Natural killer cell (primary cell): Measurements from ENCODE around the gene NFASC. TPM values are rescaled to one million over a fixed set of nuclear protein-coding genes. Genes with fewer than 3 reads are reported as not detected.

Experiments used
- ATAC-seq, 3 donors: fragments of 150-1000 bp in 2 of 3; fragments of 200-7000 bp in 1 of 3; cut with Tn5 transposase; 1 replicate in 1 of 3; 2 replicates in 2 of 3; pipeline ENCODE4 v1.10.0; 2021; ENCODE audit warnings: mild to moderate bottlenecking in 2 of 3, moderate library complexity in 2 of 3
- DNase-seq, 2 donors: peaks; one replicate each; pipeline versions ENCODE4 v3.0.0 to v3.0.0-alpha.2; 2013 to 2021; ENCODE audit warnings: mixed read lengths in 1 of 2
- H3K27ac ChIP-seq: one replicate; pipeline ENCODE4 v1.5.1; 2013; ENCODE audit warnings: mild to moderate bottlenecking, low read length
- H3K27me3 ChIP-seq: one replicate; pipeline ENCODE4 v1.6.1; 2013; ENCODE audit warnings: low read length; ENCODE audit not compliant: control insufficient read depth, insufficient read depth
- H3K36me3 ChIP-seq: one replicate; pipeline ENCODE4 v1.6.1; 2013; ENCODE audit warnings: low read length; ENCODE audit not compliant: control insufficient read depth, insufficient read depth
- H3K4me1 ChIP-seq: one replicate; pipeline ENCODE4 v1.6.1; 2013; ENCODE audit warnings: low read length; ENCODE audit not compliant: control insufficient read depth, insufficient read depth
- H3K4me3 ChIP-seq: one replicate; pipeline ENCODE4 v1.5.1; 2013; ENCODE audit warnings: low read length
- H3K9me3 ChIP-seq: one replicate; pipeline ENCODE4 v1.6.1; 2013; ENCODE audit warnings: low read length; ENCODE audit not compliant: control insufficient read depth, insufficient read depth
- H3K27ac Mint-ChIP-seq, 2 donors: one replicate each; pipeline ENCODE4 v1.8.0; 2022; ENCODE audit warnings: mild to moderate bottlenecking in 2 of 2, mixed read lengths in 2 of 2, moderate library complexity in 1 of 2
- H3K27me3 Mint-ChIP-seq, 2 donors: one replicate each; pipeline ENCODE4 v1.8.0; 2022; ENCODE audit warnings: low read depth in 2 of 2, mixed read lengths in 2 of 2
- H3K36me3 Mint-ChIP-seq: one replicate; pipeline ENCODE4 v1.8.0; 2022; ENCODE audit warnings: mixed read lengths
- H3K4me1 Mint-ChIP-seq, 2 donors: one replicate each; pipeline ENCODE4 v1.8.0; 2022; ENCODE audit warnings: mixed read lengths in 2 of 2
- H3K4me3 Mint-ChIP-seq: one replicate; pipeline ENCODE4 v1.8.0; 2022; ENCODE audit warnings: mild to moderate bottlenecking, moderate library complexity, mixed read lengths
- H3K9me3 Mint-ChIP-seq, 2 donors: one replicate each; pipeline ENCODE4 v1.8.0; 2022; ENCODE audit warnings: mixed read lengths in 2 of 2
- WGBS: methylation state at CpG from one replicate; pipeline ENCODE4 v1.1.7; 2013; ENCODE audit warnings: missing lambda C conversion rate; ENCODE audit not compliant: insufficient coverage; 5-methylcytosine and 5-hydroxymethylcytosine counted together
- intact Hi-C: fragments of 100-400 bp; cut with micrococcal nuclease; formaldehyde crosslinking; loops from one replicate; pipeline ENCODE4 v1.14.2; 2022
- total RNA-seq, 4 donors: library from RNA; stranded (reverse); fragments of 120-200 nt in 1 of 4; gene quantifications; one replicate each; pipeline versions ENCODE4 v1.2.3 to v1.2.4, GENCODE V29; 2013 to 2022
- TF ChIP-seq, protein P1 (sequence below): fragments of 200-600 bp; IDR thresholded peaks from one replicate; pipeline ENCODE4 v1.8.0; 2022; ENCODE audit warnings: antibody characterized with exemption

NFASC gene
- total RNA-seq, 3 donors from 2014 or later (not counting 1 experiment from before 2014, with no cell fraction given), result 0.09 to 0.27 TPM; not detected in 1

- Mint-ChIP-seq H3K4me1 (no peaks in the 10 kb centered on the region), H3K27me3 (peaks cover 21 to 48% of the 10 kb centered on the region in 2 donors), H3K4me3 (no peak overlapping the region), H3K36me3 (no peaks in the 10 kb centered on the region), H3K9me3 (no peaks in the 10 kb centered on the region), H3K27ac (no peak overlapping the region)
- no peaks in the 10 kb centered on the region for H3K4me1 ChIP-seq
- H3K27ac ChIP-seq, result no peak overlapping the region
- TF ChIP-seq, protein P1, sequence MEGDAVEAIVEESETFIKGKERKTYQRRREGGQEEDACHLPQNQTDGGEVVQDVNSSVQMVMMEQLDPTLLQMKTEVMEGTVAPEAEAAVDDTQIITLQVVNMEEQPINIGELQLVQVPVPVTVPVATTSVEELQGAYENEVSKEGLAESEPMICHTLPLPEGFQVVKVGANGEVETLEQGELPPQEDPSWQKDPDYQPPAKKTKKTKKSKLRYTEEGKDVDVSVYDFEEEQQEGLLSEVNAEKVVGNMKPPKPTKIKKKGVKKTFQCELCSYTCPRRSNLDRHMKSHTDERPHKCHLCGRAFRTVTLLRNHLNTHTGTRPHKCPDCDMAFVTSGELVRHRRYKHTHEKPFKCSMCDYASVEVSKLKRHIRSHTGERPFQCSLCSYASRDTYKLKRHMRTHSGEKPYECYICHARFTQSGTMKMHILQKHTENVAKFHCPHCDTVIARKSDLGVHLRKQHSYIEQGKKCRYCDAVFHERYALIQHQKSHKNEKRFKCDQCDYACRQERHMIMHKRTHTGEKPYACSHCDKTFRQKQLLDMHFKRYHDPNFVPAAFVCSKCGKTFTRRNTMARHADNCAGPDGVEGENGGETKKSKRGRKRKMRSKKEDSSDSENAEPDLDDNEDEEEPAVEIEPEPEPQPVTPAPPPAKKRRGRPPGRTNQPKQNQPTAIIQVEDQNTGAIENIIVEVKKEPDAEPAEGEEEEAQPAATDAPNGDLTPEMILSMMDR, result no peak
- ATAC-seq (no peak), DNase-seq (no peak)
- H3K36me3 ChIP-seq, result no peaks in the 10 kb centered on the region
- WGBS, result 78% methylated on average over 4 of the region's 4 CpGs
- no peaks in the 10 kb centered on the region for H3K9me3 ChIP-seq
- H3K4me3 ChIP-seq, result no peak overlapping the region
- intact Hi-C loops, result no loop called here
- H3K27me3 ChIP-seq, result peaks cover under 1% of the 10 kb centered on the region
Measured at GRCh38 chr1:204859861-204860267, 10.8 kb upstream of the NFASC start.

- Mint-ChIP-seq H3K4me3 (no peak overlapping the region), H3K4me1 (no peaks in the 10 kb centered on the region), H3K27me3 (peaks cover 9 to 33% of the 10 kb centered on the region in 2 donors), H3K36me3 (no peaks in the 10 kb centered on the region), H3K27ac (no peak overlapping the region), H3K9me3 (no peaks in the 10 kb centered on the region)
- no peak for ATAC-seq
- H3K4me3 ChIP-seq, result no peak overlapping the region
- DNase-seq, result no peak
- H3K36me3 ChIP-seq, result no peaks in the 10 kb centered on the region
- 75% methylated on average over 3 of the region's 5 CpGs for WGBS
- TF ChIP-seq, protein P1, result no peak
- intact Hi-C loops, result no loop called here
- no peaks in the 10 kb centered on the region for H3K27me3 ChIP-seq
- no peak overlapping the region for H3K27ac ChIP-seq
- no peaks in the 10 kb centered on the region for H3K9me3 ChIP-seq
- no peaks in the 10 kb centered on the region for H3K4me1 ChIP-seq
Measured at GRCh38 chr1:204863024-204863423, 7.6 kb upstream of the NFASC start.

GRCh38 chr1:204863730-204864129, 6.9 kb upstream of the NFASC start:
- 99% methylated on average over 3 of the region's 4 CpGs for WGBS
- Histone ChIP-seq H3K4me1 (no peaks in the 10 kb centered on the region), H3K9me3 (no peaks in the 10 kb centered on the region), H3K4me3 (no peak overlapping the region), H3K36me3 (no peaks in the 10 kb centered on the region), H3K27ac (no peak overlapping the region), H3K27me3 (no peaks in the 10 kb centered on the region)
- Mint-ChIP-seq H3K27ac (no peak overlapping the region), H3K4me3 (no peak overlapping the region), H3K27me3 (peaks cover 8 to 33% of the 10 kb centered on the region in 2 donors), H3K9me3 (no peaks in the 10 kb centered on the region), H3K36me3 (no peaks in the 10 kb centered on the region), H3K4me1 (no peaks in the 10 kb centered on the region)
- TF ChIP-seq, protein P1, result no peak
- intact Hi-C loops, result no loop called here
- DNase-seq, result no peak
- no peak for ATAC-seq

GRCh38 chr1:204866051-204866596, 4.5 kb upstream of the NFASC start:
- DNase-seq (no peak), ATAC-seq (no peak)
- Histone ChIP-seq H3K9me3 (no peaks in the 10 kb centered on the region), H3K36me3 (no peaks in the 10 kb centered on the region), H3K4me1 (no peaks in the 10 kb centered on the region), H3K27ac (no peak overlapping the region), H3K27me3 (no peaks in the 10 kb centered on the region), H3K4me3 (no peak overlapping the region)
- no peak overlapping the region for H3K4me3 Mint-ChIP-seq
- WGBS, result 76% methylated on average over 4 of the region's 5 CpGs
- TF ChIP-seq, protein P1, result no peak
- H3K27me3 Mint-ChIP-seq, result peaks cover 5 to 27% of the 10 kb centered on the region in 2 donors
- H3K4me1 Mint-ChIP-seq, result no peaks in the 10 kb centered on the region
- H3K36me3 Mint-ChIP-seq, result no peaks in the 10 kb centered on the region
- intact Hi-C loops, result no loop called here
- H3K27ac Mint-ChIP-seq, result no peak overlapping the region
- no peaks in the 10 kb centered on the region for H3K9me3 Mint-ChIP-seq
